ENCODE data around the gene RAB3A.

DNA sequence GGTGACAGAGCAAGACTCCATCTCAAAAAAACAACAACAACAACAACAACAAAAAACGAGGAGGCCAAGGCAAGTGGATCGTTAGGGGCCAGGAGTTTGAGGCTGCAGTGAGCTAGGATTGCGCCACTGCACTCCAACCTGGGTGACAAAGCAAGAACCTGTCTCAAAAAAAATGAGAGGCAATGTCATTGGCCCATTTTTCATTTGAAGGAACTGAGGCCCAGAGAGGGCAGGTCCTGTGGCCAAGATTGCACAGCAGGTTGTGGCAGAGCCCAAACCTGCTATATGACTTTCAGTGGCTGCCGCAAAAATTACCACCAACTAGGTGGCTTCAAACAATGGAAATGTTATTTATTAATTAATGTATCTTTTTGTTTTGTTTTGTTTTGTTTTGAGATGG, 45.4 kb downstream of the RAB3A start:
- TF ChIP-seq, protein P1, sequence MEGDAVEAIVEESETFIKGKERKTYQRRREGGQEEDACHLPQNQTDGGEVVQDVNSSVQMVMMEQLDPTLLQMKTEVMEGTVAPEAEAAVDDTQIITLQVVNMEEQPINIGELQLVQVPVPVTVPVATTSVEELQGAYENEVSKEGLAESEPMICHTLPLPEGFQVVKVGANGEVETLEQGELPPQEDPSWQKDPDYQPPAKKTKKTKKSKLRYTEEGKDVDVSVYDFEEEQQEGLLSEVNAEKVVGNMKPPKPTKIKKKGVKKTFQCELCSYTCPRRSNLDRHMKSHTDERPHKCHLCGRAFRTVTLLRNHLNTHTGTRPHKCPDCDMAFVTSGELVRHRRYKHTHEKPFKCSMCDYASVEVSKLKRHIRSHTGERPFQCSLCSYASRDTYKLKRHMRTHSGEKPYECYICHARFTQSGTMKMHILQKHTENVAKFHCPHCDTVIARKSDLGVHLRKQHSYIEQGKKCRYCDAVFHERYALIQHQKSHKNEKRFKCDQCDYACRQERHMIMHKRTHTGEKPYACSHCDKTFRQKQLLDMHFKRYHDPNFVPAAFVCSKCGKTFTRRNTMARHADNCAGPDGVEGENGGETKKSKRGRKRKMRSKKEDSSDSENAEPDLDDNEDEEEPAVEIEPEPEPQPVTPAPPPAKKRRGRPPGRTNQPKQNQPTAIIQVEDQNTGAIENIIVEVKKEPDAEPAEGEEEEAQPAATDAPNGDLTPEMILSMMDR (conservative IDR thresholded peaks at IDR 0.05; ENCODE audit: low read depth, low read length): no peak
- TF ChIP-seq EZH2 (IDR thresholded peaks at IDR 0.05; ENCODE audit: low read length, unreplicated experiment): no peak
